Body of pancreas (tissue), 4 donors: ENCODE measurements around the gene PRRG4.

Experiments
- CTCF ChIP-seq, 7 experiments: fragments of 450-650 bp in 4 of 7; fragments of 200-600 bp in 3 of 7; sonication (generic) in 3 of 7; IDR thresholded peaks; one replicate each; pipeline ENCODE4 v1.5.1; 2016 to 2019; ENCODE audit warnings: antibody characterized with exemption in 7 of 7
- POLR2A ChIP-seq, 3 donors: fragments of 450-650 bp; IDR thresholded peaks; one replicate each; pipeline ENCODE4 v1.6.1; 2016; ENCODE audit warnings: antibody characterized with exemption in 3 of 3, mild to moderate bottlenecking in 2 of 3

DNA sequence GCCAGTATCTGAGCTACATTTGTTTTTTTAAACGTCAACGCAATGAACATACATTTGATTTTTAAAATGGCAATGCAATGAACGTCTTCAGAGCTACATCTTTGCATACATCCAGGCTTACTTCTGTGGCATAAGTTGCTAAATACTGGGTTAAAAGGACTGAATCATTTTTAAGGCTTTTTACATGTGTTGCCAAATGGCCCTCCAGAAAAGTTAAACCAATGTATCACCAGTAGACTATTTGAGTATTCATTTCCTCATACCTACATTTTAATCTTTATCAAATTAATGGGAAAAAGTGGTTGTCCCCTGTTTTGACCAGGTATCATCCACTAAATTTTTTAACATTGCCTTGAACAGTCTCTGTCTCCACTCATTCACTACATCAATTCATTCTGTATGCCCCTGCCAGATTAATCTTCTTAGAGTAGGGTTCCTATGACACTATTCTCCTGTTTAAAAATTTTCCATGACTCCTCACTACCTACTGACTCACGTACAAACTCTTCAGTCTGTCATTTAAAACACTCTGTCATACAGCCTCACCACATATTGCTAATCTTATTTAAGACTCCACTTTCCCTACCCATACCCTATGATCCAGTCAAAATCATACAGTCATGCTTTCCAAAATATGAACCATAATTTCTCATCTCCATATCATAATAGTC, 12.4 kb upstream of the PRRG4 start:
- TF ChIP-seq CTCF (IDR thresholded peaks at IDR 0.05) (no peak), POLR2A (IDR thresholded peaks at IDR 0.05) (no peak)
